Measurements from ENCODE around the gene RAMP1. TPM values are rescaled to one million over a fixed set of nuclear protein-coding genes. Genes with fewer than 3 reads are reported as not detected.

RAMP1 gene
- total RNA-seq, 1 donor from 2014 or later = 105 TPM

- H3K4me3 Mint-ChIP-seq (ENCODE audit: low read depth) = no peak overlapping the region
- no peaks in the 10 kb centered on the region for H3K27me3 Mint-ChIP-seq
- no peaks in the 10 kb centered on the region for H3K9me3 Mint-ChIP-seq (ENCODE audit: low read depth)
- no peak for DNase-seq (ENCODE audit: low spot score, unreplicated experiment)
- H3K4me1 Mint-ChIP-seq (ENCODE audit: low read depth) = peaks cover 10% of the 10 kb centered on the region
- H3K36me3 Mint-ChIP-seq (ENCODE audit: insufficient read depth) = peaks cover 25% of the 10 kb centered on the region
- H3K27ac Mint-ChIP-seq = no peak overlapping the region
- TF ChIP-seq CTCF (IDR thresholded peaks at IDR 0.05; ENCODE audit: unreplicated experiment) = no peak
Measured at GRCh38 chr2:237885931-237886684, 26.7 kb downstream of the RAMP1 start.

GRCh38 chr2:237886685-237887481, 27.5 kb downstream of the RAMP1 start:
- TF ChIP-seq CTCF (IDR thresholded peaks at IDR 0.05; ENCODE audit: unreplicated experiment) = no peak
- H3K27me3 Mint-ChIP-seq = no peaks in the 10 kb centered on the region
- peaks cover 18% of the 10 kb centered on the region for H3K36me3 Mint-ChIP-seq (ENCODE audit: insufficient read depth)
- no peaks in the 10 kb centered on the region for H3K9me3 Mint-ChIP-seq (ENCODE audit: low read depth)
- no peak overlapping the region for H3K27ac Mint-ChIP-seq
- H3K4me3 Mint-ChIP-seq (ENCODE audit: low read depth) = no peak overlapping the region
- peaks cover 10% of the 10 kb centered on the region for H3K4me1 Mint-ChIP-seq (ENCODE audit: low read depth)
- no peak for DNase-seq (ENCODE audit: low spot score, unreplicated experiment)

GRCh38 chr2:237888389-237888788, 29.0 kb downstream of the RAMP1 start:
- no peak for TF ChIP-seq CTCF (IDR thresholded peaks at IDR 0.05; ENCODE audit: unreplicated experiment)
- Mint-ChIP-seq H3K36me3 (ENCODE audit: insufficient read depth) (peaks cover 22% of the 10 kb centered on the region), H3K4me1 (ENCODE audit: low read depth) (peaks cover 21% of the 10 kb centered on the region), H3K9me3 (ENCODE audit: low read depth) (no peaks in the 10 kb centered on the region), H3K27me3 (no peaks in the 10 kb centered on the region), H3K27ac (no peak overlapping the region), H3K4me3 (ENCODE audit: low read depth) (no peak overlapping the region)
- no peak for DNase-seq (ENCODE audit: low spot score, unreplicated experiment)

GRCh38 chr2:237889016-237889415, 29.6 kb downstream of the RAMP1 start:
- no peaks in the 10 kb centered on the region for H3K9me3 Mint-ChIP-seq (ENCODE audit: low read depth)
- H3K36me3 Mint-ChIP-seq (ENCODE audit: insufficient read depth) = peaks cover 23% of the 10 kb centered on the region
- no peak overlapping the region for H3K27ac Mint-ChIP-seq
- no peaks in the 10 kb centered on the region for H3K27me3 Mint-ChIP-seq
- H3K4me1 Mint-ChIP-seq (ENCODE audit: low read depth) = peaks cover 19% of the 10 kb centered on the region
- no peak for DNase-seq (ENCODE audit: low spot score, unreplicated experiment)
- TF ChIP-seq CTCF (IDR thresholded peaks at IDR 0.05; ENCODE audit: unreplicated experiment) = no peak
- no peak overlapping the region for H3K4me3 Mint-ChIP-seq (ENCODE audit: low read depth)

- H3K9me3 Mint-ChIP-seq (ENCODE audit: low read depth) = no peaks in the 10 kb centered on the region
- DNase-seq (ENCODE audit: low spot score, unreplicated experiment) = no peak
- H3K27ac Mint-ChIP-seq = no peak overlapping the region
- TF ChIP-seq CTCF (IDR thresholded peaks at IDR 0.05; ENCODE audit: unreplicated experiment) = no peak
- H3K27me3 Mint-ChIP-seq = no peaks in the 10 kb centered on the region
- H3K4me3 Mint-ChIP-seq (ENCODE audit: low read depth) = no peak overlapping the region
- peaks cover 23% of the 10 kb centered on the region for H3K36me3 Mint-ChIP-seq (ENCODE audit: insufficient read depth)
- peaks cover 16% of the 10 kb centered on the region for H3K4me1 Mint-ChIP-seq (ENCODE audit: low read depth)
Measured at GRCh38 chr2:237889811-237890210, 30.4 kb downstream of the RAMP1 start.
